ENCODE results near the gene SBSN.
A peak's percentile ranks its signal among the peaks of the same experiment; 100 is the strongest.

SBSN gene

GRCh38 chr19:35559781-35560180, 31.7 kb upstream of the SBSN start:
- Histone ChIP-seq H3K56ac (ENCODE audit: low read length) (no peak overlapping the region), H3K79me2 (ENCODE audit: control insufficient read depth, insufficient read depth, low read length) (no peaks in the 10 kb centered on the region), H3K79me1 (ENCODE audit: low read length) (no peaks in the 10 kb centered on the region), H3K23ac (ENCODE audit: low read length) (no peak overlapping the region), H3K9ac (ENCODE audit: low read length) (no peak overlapping the region), H2BK5ac (ENCODE audit: low read length) (no peak overlapping the region), H3K4me3 (ENCODE audit: low read length) (no peak overlapping the region), H3K36me3 (ENCODE audit: control insufficient read depth, insufficient read depth, low read length) (no peaks in the 10 kb centered on the region), H2BK120ac (ENCODE audit: low read depth, low read length) (no peak overlapping the region), H3K27me3 (ENCODE audit: insufficient read depth, low read length, poor library complexity) (no peaks in the 10 kb centered on the region), H3K4ac (ENCODE audit: low read depth, low read length) (no peak overlapping the region), H2AK5ac (ENCODE audit: low read length) (no peak overlapping the region), H3K27ac (ENCODE audit: low read depth, low read length) (no peak overlapping the region), H2BK15ac (replicated peaks; ENCODE audit: low read depth) (no peak overlapping the region), H4K8ac (ENCODE audit: low read depth, low read length) (no peak overlapping the region), H3K4me1 (ENCODE audit: control insufficient read depth, low read depth, low read length) (no peaks in the 10 kb centered on the region), H3K18ac (ENCODE audit: low read length) (no peak overlapping the region), H3K4me2 (ENCODE audit: low read length) (no peak overlapping the region), H4K5ac (ENCODE audit: low read length) (no peak overlapping the region)
- no CpG with 5 or more reads among the region's 23 CpGs for WGBS (ENCODE audit: extremely low coverage, insufficient coverage, low lambda C conversion rate)
- no peak for DNase-seq

GRCh38 chr19:35559281-35559659, 31.2 kb upstream of the SBSN start:
- H3K56ac ChIP-seq (ENCODE audit: low read length), result no peak overlapping the region
- H3K27ac ChIP-seq (ENCODE audit: low read depth, low read length), result no peak overlapping the region
- no peak overlapping the region for H4K5ac ChIP-seq (ENCODE audit: low read length)
- no peak overlapping the region for H2BK15ac ChIP-seq (replicated peaks; ENCODE audit: low read depth)
- no peak overlapping the region for H2BK5ac ChIP-seq (ENCODE audit: low read length)
- H3K23ac ChIP-seq (ENCODE audit: low read length), result no peak overlapping the region
- no peak overlapping the region for H2BK120ac ChIP-seq (ENCODE audit: low read depth, low read length)
- no peaks in the 10 kb centered on the region for H3K79me2 ChIP-seq (ENCODE audit: control insufficient read depth, insufficient read depth, low read length)
- no peak overlapping the region for H3K4me2 ChIP-seq (ENCODE audit: low read length)
- no peak overlapping the region for H3K18ac ChIP-seq (ENCODE audit: low read length)
- H3K4ac ChIP-seq (ENCODE audit: low read depth, low read length), result no peak overlapping the region
- no peak overlapping the region for H3K4me3 ChIP-seq (ENCODE audit: low read length)
- H3K36me3 ChIP-seq (ENCODE audit: control insufficient read depth, insufficient read depth, low read length), result no peaks in the 10 kb centered on the region
- no peaks in the 10 kb centered on the region for H3K4me1 ChIP-seq (ENCODE audit: control insufficient read depth, low read depth, low read length)
- no peaks in the 10 kb centered on the region for H3K79me1 ChIP-seq (ENCODE audit: low read length)
- H3K9ac ChIP-seq (ENCODE audit: low read length), result no peak overlapping the region
- WGBS (ENCODE audit: extremely low coverage, insufficient coverage, low lambda C conversion rate), result no CpG with 5 or more reads among the region's 11 CpGs
- no peak overlapping the region for H2AK5ac ChIP-seq (ENCODE audit: low read length)
- no peak overlapping the region for H4K8ac ChIP-seq (ENCODE audit: low read depth, low read length)
- no peak for DNase-seq
- no peaks in the 10 kb centered on the region for H3K27me3 ChIP-seq (ENCODE audit: insufficient read depth, low read length, poor library complexity)

- no peak overlapping the region for H4K5ac ChIP-seq (ENCODE audit: low read length)
- H2AK5ac ChIP-seq (ENCODE audit: low read length), result no peak overlapping the region
- no peak overlapping the region for H4K8ac ChIP-seq (ENCODE audit: low read depth, low read length)
- no peak overlapping the region for H2BK5ac ChIP-seq (ENCODE audit: low read length)
- H3K27me3 ChIP-seq (ENCODE audit: insufficient read depth, low read length, poor library complexity), result no peaks in the 10 kb centered on the region
- H3K4ac ChIP-seq (ENCODE audit: low read depth, low read length), result no peak overlapping the region
- H3K36me3 ChIP-seq (ENCODE audit: control insufficient read depth, insufficient read depth, low read length), result no peaks in the 10 kb centered on the region
- H3K79me2 ChIP-seq (ENCODE audit: control insufficient read depth, insufficient read depth, low read length), result no peaks in the 10 kb centered on the region
- no peak overlapping the region for H3K9ac ChIP-seq (ENCODE audit: low read length)
- H3K27ac ChIP-seq (ENCODE audit: low read depth, low read length), result no peak overlapping the region
- H2BK15ac ChIP-seq (replicated peaks; ENCODE audit: low read depth), result no peak overlapping the region
- no peak overlapping the region for H3K23ac ChIP-seq (ENCODE audit: low read length)
- no peak overlapping the region for H3K56ac ChIP-seq (ENCODE audit: low read length)
- H3K18ac ChIP-seq (ENCODE audit: low read length), result no peak overlapping the region
- no peak overlapping the region for H2BK120ac ChIP-seq (ENCODE audit: low read depth, low read length)
- no peak overlapping the region for H3K4me3 ChIP-seq (ENCODE audit: low read length)
- WGBS (ENCODE audit: extremely low coverage, insufficient coverage, low lambda C conversion rate), result no CpG with 5 or more reads among the region's 53 CpGs
- DNase-seq, result no peak
- no peaks in the 10 kb centered on the region for H3K79me1 ChIP-seq (ENCODE audit: low read length)
- H3K4me1 ChIP-seq (ENCODE audit: control insufficient read depth, low read depth, low read length), result no peaks in the 10 kb centered on the region
- peak overlapping the region; percentile 42 for H3K4me2 ChIP-seq (ENCODE audit: low read length)
These were observed 30.5 kb upstream of the SBSN start for GRCh38 chr19:35558400-35559280.

DNA sequence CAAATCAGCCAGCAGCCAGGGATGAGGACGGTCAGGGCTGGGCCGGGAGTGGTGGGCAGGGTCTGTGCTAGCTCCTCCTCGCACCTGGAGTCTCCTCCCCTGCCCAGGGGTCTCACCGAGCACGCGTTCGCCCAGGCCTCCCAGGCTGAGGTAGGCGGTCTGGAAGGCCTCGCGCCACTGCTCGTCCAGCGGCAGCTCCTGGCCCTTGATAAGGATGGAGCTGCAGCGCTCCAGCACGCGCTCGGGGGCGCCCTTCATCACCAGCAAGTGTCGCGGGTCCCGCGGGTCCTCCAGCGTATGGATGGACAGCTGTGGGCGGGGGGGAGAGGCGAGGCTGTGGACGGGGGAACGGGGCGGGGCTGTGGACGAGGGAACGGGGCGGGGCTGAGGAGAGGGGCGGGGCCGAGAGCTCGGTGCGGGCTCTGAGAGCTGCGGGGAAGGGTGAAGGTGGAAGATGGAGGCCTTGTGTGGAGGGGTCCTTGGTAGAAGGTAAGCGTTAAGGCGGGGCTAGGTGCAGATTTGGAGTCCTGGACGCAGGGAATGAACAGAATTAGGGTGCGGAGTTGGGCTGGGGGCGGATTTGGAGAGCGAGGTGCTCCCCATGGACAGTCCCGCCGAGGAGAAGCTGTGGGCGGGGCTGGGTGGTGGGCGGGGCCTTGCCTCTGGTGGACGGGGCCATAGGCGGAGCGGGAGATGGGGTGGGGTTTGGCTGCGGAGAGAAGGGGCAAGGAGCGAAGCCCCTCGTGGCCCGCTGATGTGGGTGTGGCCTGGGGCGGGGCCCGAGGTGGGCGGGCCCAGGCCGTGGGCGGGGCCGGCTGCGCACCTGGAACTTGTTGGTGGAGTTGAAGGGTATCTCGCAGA, 29.7 kb upstream of the SBSN start:
- no peaks in the 10 kb centered on the region for H3K79me1 ChIP-seq (ENCODE audit: low read length)
- WGBS (ENCODE audit: extremely low coverage, insufficient coverage, low lambda C conversion rate), result no CpG with 5 or more reads among the region's 60 CpGs
- H2BK120ac ChIP-seq (ENCODE audit: low read depth, low read length), result no peak overlapping the region
- no peak overlapping the region for H3K23ac ChIP-seq (ENCODE audit: low read length)
- no peak overlapping the region for H4K5ac ChIP-seq (ENCODE audit: low read length)
- no peaks in the 10 kb centered on the region for H3K4me1 ChIP-seq (ENCODE audit: control insufficient read depth, low read depth, low read length)
- H3K27ac ChIP-seq (ENCODE audit: low read depth, low read length), result no peak overlapping the region
- H3K27me3 ChIP-seq (ENCODE audit: insufficient read depth, low read length, poor library complexity), result no peaks in the 10 kb centered on the region
- peak; percentile 96 for DNase-seq
- H3K9ac ChIP-seq (ENCODE audit: low read length), result peak overlapping the region; percentile 54
- H3K4me2 ChIP-seq (ENCODE audit: low read length), result peak overlapping the region; percentile 98
- no peak overlapping the region for H4K8ac ChIP-seq (ENCODE audit: low read depth, low read length)
- H2AK5ac ChIP-seq (ENCODE audit: low read length), result no peak overlapping the region
- no peaks in the 10 kb centered on the region for H3K79me2 ChIP-seq (ENCODE audit: control insufficient read depth, insufficient read depth, low read length)
- no peaks in the 10 kb centered on the region for H3K36me3 ChIP-seq (ENCODE audit: control insufficient read depth, insufficient read depth, low read length)
- no peak overlapping the region for H2BK15ac ChIP-seq (replicated peaks; ENCODE audit: low read depth)
- no peak overlapping the region for H3K18ac ChIP-seq (ENCODE audit: low read length)
- no peak overlapping the region for H3K4ac ChIP-seq (ENCODE audit: low read depth, low read length)
- peak overlapping the region; percentile 88 for H3K56ac ChIP-seq (ENCODE audit: low read length)
- no peak overlapping the region for H2BK5ac ChIP-seq (ENCODE audit: low read length)
- peak overlapping the region; percentile 66 for H3K4me3 ChIP-seq (ENCODE audit: low read length)

GRCh38 chr19:35556846-35557538, 28.9 kb upstream of the SBSN start:
- Histone ChIP-seq H3K27me3 (ENCODE audit: insufficient read depth, low read length, poor library complexity) (no peaks in the 10 kb centered on the region), H3K23ac (ENCODE audit: low read length) (no peak overlapping the region), H3K79me2 (ENCODE audit: control insufficient read depth, insufficient read depth, low read length) (no peaks in the 10 kb centered on the region), H2AK5ac (ENCODE audit: low read length) (no peak overlapping the region), H3K79me1 (ENCODE audit: low read length) (no peaks in the 10 kb centered on the region), H3K56ac (ENCODE audit: low read length) (peak overlapping the region; percentile 78), H4K8ac (ENCODE audit: low read depth, low read length) (no peak overlapping the region), H2BK5ac (ENCODE audit: low read length) (no peak overlapping the region), H3K4me2 (ENCODE audit: low read length) (no peak overlapping the region), H2BK15ac (replicated peaks; ENCODE audit: low read depth) (no peak overlapping the region), H3K27ac (ENCODE audit: low read depth, low read length) (no peak overlapping the region), H3K4me3 (ENCODE audit: low read length) (no peak overlapping the region), H3K9ac (ENCODE audit: low read length) (peak overlapping the region; percentile 42), H3K18ac (ENCODE audit: low read length) (no peak overlapping the region), H4K5ac (ENCODE audit: low read length) (no peak overlapping the region), H3K4ac (ENCODE audit: low read depth, low read length) (no peak overlapping the region), H3K4me1 (ENCODE audit: control insufficient read depth, low read depth, low read length) (no peaks in the 10 kb centered on the region), H2BK120ac (ENCODE audit: low read depth, low read length) (no peak overlapping the region), H3K36me3 (ENCODE audit: control insufficient read depth, insufficient read depth, low read length) (no peaks in the 10 kb centered on the region)
- WGBS (ENCODE audit: extremely low coverage, insufficient coverage, low lambda C conversion rate), result no CpG with 5 or more reads among the region's 16 CpGs
- no peak for DNase-seq
